DMS 273 (cell line): ENCODE results near the gene TRIM37.
"Not testable (repeated sequence)": the region's sequence is repeated elsewhere in the genome, so short reads cannot be mapped to it uniquely, and the experiment has no call there.

ENCODE experiments used
- DNase-seq: peaks from one replicate; lab custom pipeline; 2025; ENCODE audit not compliant: unreplicated experiment; lab: John Stamatoyannopoulos, UW

The TRIM37 gene, protein sequence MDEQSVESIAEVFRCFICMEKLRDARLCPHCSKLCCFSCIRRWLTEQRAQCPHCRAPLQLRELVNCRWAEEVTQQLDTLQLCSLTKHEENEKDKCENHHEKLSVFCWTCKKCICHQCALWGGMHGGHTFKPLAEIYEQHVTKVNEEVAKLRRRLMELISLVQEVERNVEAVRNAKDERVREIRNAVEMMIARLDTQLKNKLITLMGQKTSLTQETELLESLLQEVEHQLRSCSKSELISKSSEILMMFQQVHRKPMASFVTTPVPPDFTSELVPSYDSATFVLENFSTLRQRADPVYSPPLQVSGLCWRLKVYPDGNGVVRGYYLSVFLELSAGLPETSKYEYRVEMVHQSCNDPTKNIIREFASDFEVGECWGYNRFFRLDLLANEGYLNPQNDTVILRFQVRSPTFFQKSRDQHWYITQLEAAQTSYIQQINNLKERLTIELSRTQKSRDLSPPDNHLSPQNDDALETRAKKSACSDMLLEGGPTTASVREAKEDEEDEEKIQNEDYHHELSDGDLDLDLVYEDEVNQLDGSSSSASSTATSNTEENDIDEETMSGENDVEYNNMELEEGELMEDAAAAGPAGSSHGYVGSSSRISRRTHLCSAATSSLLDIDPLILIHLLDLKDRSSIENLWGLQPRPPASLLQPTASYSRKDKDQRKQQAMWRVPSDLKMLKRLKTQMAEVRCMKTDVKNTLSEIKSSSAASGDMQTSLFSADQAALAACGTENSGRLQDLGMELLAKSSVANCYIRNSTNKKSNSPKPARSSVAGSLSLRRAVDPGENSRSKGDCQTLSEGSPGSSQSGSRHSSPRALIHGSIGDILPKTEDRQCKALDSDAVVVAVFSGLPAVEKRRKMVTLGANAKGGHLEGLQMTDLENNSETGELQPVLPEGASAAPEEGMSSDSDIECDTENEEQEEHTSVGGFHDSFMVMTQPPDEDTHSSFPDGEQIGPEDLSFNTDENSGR

DNA sequence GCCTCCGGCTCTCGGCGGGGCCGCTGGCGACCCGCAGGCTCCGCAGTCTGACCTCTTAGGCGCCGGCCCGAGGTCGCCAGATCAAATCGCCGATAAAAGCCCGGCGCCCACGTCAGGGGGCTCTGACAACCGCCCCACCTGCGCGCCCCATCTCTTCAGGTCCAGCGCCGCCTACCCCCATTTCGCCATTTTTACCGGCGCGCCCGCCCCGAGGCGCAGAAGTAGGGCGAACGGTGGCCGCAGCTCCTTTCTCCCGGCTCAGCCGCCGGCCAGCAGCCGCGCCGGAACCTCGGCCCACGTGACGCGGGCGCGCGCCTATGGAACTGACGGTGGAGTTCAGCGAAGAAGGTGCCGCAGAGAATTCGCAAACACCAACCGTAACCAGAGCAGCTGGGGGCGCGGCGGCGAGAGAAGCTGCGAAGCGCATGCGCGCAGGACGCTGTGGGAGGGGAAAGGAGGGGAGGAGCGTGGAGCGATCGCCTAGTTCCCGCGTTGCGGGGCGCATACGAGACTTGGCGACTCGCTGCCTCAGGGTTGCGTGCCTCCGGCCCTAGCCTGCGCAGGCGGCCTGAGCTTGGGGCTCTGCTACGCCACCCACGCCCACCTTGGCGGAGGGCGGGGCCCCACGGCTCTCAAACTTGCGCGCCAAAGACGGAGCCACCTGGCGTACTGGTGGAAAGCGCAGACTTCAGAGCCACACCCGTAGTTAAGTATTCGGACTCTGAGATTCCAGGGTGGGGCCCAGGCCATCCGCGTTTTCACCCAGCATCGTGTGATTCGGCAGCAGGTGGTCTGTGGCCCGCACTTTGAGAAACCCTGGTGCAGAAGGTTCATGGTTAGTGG is at the start of gene TRIM37:
TRIM37 (minus strand) TSS at position 418 of the 843 bp plus-strand sequence. CDS start 419 bp downstream, outside the sequence.
- peak; percentile 100 for DNase-seq

DNA sequence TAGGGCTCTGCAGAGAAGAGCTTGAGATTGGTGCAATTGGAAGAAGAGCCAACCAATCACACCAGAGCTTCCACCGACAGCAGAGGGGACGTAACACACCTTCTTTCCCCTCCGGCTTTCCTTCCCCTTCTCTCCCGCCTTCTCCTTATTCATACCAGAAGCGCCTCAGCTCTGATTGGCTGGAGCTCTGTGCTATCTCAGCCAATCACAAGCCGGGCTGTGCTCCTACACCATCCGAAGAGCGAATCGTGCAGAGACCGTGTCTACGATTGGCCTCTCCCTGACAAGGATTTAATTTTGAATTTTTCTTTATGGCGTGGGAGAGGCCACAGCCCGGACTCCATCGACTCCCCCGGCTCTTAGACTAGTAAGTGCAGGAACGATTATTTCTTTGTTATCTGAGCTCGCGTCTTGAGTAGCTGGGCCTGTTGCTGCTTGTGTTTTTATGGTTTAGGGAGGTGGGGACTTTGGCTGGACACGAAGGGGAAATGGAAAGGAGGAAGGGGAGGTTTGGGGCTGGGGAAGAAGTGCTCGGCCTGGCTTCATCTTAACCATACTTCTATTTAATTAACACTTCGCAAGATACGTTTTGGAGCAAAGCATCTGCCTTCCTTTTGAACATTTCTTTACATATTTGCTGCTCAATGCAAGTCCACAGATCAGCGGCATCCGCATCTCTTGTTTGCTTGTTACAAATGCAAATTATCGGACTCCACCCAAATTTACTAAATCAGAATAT is 48.9 kb upstream of the TRIM37 start, which contains the start of gene PRR11:
PRR11 (plus strand) TSS at position 308 of the 739 bp plus-strand sequence. CDS start 14,007 bp downstream, outside the sequence.
- peak; percentile 100 for DNase-seq

DNA sequence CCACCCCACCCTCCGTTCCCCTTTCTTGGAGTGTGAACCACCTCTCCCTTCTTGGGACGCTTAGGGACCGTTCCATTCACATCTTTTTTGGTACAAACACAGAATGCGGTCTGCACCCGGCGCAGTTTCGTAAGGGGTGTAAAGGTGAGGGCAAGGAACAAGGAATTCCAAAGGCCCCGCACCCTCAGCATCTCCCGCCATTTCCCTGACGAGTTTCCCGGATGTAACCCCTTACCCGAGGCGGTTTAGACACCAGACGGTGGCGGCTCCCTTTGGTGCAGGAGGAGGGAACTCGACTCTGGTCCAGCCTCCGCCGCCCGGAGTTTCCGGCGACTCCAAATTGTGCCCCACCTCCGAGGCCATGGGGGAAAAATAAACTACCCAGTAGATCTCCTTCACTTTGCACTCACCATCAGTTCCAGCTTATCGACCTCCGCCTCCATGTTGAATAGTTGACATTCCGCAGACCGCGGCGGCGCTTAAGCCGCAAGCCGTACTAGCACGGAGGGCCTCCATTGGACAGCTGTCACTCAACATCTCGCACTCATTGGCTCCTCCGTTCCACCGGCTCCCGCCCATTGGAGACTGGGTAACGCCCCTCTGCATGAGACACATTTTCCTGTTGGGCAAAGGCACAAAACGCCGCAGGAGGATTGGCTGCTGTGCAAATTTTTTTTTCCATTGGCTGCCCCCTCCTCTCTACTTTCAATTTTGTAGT is 48.2 kb upstream of the TRIM37 start, which contains the start of gene SKA2:
SKA2 (minus strand) TSS at position 466 of the 718 bp plus-strand sequence; CDS start at position 443, 23 bp downstream.
- DNase-seq, result peak; percentile 100

GRCh38 chr17:59154292-59154720 is 47.6 kb upstream of the TRIM37 start:
- peak; percentile 87 for DNase-seq

DNA sequence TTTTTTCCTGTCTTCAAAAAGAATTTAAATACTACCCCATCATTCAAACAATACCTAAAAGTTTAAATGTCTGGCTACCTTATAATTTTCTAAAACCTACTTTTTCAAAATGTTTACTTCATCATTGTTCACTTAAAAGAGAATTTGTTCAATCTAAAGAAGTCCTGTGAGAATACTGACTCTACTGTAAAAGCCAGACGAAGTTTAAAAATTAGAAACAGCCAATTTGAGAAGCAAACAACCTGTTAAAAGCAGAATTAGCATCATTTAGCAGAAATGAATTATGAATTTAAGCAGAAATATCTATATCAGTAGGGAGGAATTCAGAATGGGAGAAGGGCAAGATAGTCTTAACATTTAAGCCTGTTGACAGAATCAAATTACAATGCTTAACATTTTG is 46.2 kb upstream of the TRIM37 start:
- no peak for DNase-seq

DNA sequence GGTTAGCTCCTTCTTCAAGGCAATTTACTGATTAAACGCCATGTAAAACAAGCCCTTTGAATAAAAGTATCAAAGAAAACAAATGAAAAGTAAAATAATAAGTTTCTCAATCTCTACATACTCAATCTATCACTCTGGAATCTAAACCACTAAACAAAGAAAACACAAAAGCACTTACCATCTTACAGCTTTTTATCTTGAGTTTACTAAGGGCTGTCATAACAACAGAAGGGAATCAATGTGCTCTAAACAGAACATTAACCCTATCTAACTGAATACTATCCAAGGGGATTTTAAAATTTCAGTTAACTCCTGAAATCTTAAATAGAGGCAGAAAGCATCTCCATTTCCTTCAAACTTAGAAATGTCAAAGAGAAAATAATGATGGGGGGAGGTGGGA is 44.9 kb upstream of the TRIM37 start:
- DNase-seq, result no peak

DNA sequence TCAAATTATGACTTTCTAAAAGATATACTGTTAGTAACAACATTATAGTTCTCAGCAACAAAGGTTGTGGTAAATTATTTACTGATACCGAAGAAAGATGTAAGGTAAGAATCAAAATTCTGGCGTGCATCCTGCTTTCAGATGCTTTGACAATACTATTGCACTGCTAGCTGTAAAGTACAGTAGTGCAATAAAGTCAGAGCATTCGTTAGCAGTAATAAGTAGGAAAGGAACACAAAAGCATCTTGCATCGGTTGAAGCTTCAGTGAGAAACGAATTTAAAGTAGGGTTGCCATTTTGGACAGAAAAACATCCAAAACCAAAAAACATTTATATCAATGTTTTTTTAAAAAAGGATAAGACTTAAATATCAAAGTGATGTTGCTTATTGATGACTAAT is 44.3 kb upstream of the TRIM37 start:
- no peak for DNase-seq

- no peak for DNase-seq
Observed at GRCh38 chr17:59149841-59150511, 43.3 kb upstream of the TRIM37 start.

- DNase-seq, result no peak
Observed at GRCh38 chr17:59149051-59149450, 42.4 kb upstream of the TRIM37 start.

GRCh38 chr17:59145571-59146096 is 39.0 kb upstream of the TRIM37 start:
- DNase-seq, result no peak

DNA sequence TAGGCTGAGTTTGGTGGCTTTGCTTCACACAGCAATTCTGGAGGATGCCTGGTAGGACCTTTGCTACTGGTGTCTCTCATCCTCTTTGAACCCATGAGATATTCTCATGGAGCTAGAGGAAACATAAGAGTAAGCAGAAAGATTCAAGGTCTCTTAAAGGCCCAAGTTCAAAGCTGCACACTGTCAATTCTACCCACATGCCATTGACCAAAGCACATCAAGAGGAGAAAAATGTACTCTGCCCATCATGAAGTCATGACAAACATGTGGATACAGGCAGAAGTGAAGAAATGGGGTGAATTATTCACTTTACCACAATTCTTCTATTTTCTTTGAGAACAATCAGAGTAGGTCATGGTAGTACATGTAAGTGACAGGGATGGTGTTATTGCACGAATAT is 35.2 kb upstream of the TRIM37 start:
- DNase-seq, result no peak

DNA sequence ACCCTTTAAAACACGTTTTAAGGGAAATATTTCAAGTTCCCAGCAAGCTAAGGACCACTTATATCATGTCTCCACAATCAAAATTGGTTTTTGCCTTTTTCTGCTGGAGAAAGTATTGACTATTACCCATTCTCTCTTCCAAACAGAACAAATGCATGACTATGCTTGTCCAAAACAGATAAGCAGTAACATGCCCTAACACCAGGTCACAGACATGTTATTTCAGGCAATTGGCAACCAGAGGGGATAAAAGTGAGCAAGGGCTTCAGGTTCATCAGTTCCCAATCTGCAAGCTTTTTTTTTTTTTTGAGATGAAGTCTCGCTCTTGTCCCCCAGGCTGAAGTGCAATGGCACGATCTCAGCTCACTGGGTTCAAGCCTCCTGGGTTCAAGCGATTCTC is 33.3 kb upstream of the TRIM37 start:
- DNase-seq, result no peak

DNA sequence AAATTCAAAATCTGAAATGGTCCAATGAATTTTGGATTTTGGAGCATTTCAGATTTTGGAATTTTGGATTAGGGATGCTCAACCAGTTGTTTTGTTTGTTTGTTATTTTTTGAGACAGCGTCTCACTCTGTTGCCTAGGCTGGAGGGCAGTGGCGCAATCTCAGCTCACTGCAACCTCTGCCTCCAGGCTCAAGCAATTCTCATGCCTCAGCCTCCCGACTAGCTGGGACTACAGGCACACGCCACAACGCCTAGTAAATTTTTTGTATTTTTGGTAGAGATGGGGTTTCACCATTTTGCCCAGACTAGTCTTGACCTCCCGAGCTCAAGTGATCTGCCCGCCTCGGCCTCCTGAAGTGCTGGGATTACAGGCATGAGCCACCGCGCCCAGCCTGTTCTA is 31.7 kb upstream of the TRIM37 start:
- DNase-seq, result not testable (repeated sequence)

DNA sequence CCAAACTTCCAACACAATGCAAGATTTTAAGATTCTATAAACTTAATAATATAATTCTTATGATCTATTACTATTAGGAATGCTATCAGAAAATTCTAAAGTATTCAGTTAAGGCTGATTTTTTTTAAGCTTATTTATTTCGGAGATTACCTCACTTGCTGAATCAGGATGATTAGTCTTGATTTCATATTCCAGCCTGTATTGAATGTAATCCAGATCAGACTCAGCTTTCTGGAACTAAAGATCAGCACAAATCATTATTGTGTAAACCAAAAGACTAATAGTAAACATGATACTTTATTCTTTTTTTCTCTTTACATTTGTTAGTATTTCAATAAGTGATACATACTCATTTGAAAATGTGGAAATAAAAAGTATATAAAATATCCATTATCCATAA is 24.5 kb upstream of the TRIM37 start:
- DNase-seq, result no peak

- no peak for DNase-seq
Observed at GRCh38 chr17:59129814-59130213, 23.1 kb upstream of the TRIM37 start.

DNA sequence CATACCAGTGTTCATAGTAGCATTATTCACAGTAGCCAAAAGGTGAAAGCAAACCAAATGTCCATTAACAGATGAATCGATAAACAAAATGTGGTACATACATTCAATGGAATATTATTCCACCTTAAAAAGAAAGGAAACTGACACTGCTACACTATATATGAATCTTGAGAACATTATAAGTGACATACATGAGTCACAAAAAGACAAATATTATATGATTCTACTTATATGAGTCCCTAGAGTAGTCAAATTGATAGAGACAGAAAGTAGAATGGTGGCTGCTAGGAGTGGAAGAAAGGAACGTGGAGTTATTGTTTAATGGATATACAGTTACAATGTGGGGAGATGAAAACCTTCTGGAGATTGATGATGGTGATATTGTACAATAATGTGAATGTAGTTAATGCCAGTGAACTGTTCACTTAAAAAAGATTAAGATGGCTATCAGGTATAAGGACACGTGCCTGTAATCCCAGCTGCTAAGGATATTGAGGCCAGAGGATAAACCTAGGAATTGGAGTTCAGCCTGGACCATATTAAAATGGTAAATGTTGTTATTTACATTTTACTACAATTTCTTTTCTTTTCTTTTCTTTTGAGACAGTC is 20.2 kb upstream of the TRIM37 start:
- DNase-seq, result no peak

DNA sequence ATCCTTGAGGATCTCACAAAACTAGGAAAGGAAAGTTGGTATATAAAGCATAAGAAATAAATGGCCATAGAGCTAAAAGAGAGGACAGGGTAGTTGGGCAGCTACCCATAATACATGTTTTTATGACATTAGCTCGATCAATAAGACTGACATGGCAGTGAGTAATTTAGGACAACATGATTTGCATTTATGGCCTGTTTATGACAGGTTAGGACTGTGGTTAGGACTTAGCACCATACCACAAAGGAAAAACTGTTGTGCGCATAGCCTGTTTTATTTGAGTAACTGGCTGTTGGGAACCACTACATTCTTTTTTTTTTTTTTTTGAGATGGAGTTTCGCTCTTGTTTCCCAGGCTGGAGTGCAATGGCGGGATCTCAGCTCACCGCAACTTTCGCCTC is 18.0 kb upstream of the TRIM37 start:
- no peak for DNase-seq

DNA sequence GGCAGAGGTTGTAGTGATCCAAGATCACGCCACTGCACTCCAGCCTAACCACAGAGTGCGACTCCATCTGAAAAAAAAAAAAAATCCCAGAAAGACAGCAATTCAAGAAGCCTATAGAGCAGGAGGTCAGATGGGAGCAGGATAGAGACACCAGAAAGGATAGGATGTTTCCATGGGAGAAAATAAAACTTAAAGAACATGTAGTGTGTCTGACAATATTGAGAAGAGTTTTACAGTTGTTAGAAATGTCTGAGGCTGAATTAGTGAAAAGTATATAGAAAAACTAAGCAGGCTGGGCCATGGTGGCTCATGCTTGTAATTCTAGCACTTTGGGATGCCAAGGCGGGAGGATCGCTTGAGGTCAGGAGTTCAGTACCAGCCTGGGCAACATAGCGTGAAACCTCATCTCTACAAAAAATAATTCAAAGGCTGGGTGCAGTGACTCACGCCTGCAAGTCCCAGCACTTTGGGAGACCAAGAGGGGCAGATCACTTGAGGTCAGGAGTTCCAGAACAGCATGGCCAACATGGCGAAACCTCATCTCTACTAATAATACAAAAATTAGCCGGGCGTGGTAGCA is 15.3 kb upstream of the TRIM37 start:
- no peak for DNase-seq
